Measurements from ENCODE around the gene EPS8L3.

DNA sequence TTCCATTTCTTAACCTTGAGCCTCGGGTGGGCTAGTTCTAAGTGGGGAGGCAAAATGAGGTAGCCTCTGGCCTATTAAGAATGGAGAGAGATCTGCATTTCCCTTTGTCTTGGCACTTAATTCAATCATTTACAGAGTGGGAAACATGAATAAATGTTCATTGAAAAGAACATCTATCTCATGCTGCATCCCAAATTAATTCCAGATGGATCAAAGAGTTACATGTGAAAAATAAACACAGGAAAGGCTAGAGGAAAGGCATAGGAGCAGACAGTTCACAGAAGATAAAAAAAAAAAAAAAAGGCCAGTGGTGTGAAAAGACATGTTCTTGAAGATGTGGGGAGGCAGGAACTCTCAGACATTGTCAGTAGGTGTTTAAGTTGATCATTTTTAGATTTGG lies 35.7 kb upstream of the EPS8L3 start:
- no peak for TF ChIP-seq POLR2A (IDR thresholded peaks at IDR 0.05; ENCODE audit: borderline replicate concordance, extremely low read depth, insufficient read depth, insufficient read length)
- TF ChIP-seq, protein P1, sequence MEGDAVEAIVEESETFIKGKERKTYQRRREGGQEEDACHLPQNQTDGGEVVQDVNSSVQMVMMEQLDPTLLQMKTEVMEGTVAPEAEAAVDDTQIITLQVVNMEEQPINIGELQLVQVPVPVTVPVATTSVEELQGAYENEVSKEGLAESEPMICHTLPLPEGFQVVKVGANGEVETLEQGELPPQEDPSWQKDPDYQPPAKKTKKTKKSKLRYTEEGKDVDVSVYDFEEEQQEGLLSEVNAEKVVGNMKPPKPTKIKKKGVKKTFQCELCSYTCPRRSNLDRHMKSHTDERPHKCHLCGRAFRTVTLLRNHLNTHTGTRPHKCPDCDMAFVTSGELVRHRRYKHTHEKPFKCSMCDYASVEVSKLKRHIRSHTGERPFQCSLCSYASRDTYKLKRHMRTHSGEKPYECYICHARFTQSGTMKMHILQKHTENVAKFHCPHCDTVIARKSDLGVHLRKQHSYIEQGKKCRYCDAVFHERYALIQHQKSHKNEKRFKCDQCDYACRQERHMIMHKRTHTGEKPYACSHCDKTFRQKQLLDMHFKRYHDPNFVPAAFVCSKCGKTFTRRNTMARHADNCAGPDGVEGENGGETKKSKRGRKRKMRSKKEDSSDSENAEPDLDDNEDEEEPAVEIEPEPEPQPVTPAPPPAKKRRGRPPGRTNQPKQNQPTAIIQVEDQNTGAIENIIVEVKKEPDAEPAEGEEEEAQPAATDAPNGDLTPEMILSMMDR (IDR thresholded peaks at IDR 0.05 in 2 of 3, conservative IDR thresholded peaks at IDR 0.05 in 1 of 3; ENCODE audit: borderline replicate concordance in 1 of 3, insufficient read depth in 1 of 3, low read depth in 2 of 3, low read length in 2 of 3) = no peak
- no peak for TF ChIP-seq EZH2 (IDR thresholded peaks at IDR 0.05)
- TF ChIP-seq RAD21 (IDR thresholded peaks at IDR 0.05; ENCODE audit: low read depth) = no peak
- TF ChIP-seq CEBPB (IDR thresholded peaks at IDR 0.05; ENCODE audit: low read depth) = no peak
- TF ChIP-seq SIN3A (IDR thresholded peaks at IDR 0.05; ENCODE audit: low read depth) = no peak
- no peak for TF ChIP-seq POLR2AphosphoS5 (IDR thresholded peaks at IDR 0.05; ENCODE audit: low read depth, low read length)
- no peak for TF ChIP-seq TCF7L2 (IDR thresholded peaks at IDR 0.05; ENCODE audit: borderline replicate concordance, extremely low read depth, insufficient read depth, insufficient read length)

Data from HCT116 (cell line).